Brain microvascular endothelial cell (primary cell): ENCODE results near the gene SOD1.
"Not testable (repeated sequence)": the region's sequence is repeated elsewhere in the genome, so short reads cannot be mapped to it uniquely, and the experiment has no call there.

Experiments used
- DNase-seq: peaks from one replicate; pipeline ENCODE4 v3.0.0-alpha.2; 2020
- H3K27ac ChIP-seq: fragments of 250-450 bp; sonication (Bioruptor Pico); 2 replicates; pipeline ENCODE4 v1.5.1; 2020; ENCODE audit warnings: mild to moderate bottlenecking, moderate library complexity
- H3K27me3 ChIP-seq: fragments of 250-450 bp; sonication (Bioruptor Pico); replicated peaks from 2 replicates; pipeline ENCODE4 v1.5.1; 2020; ENCODE audit warnings: mild to moderate bottlenecking
- H3K36me3 ChIP-seq: fragments of 250-450 bp; sonication (Bioruptor Pico); replicated peaks from 2 replicates; pipeline ENCODE4 v1.5.1; 2020; ENCODE audit warnings: mild to moderate bottlenecking
- H3K4me3 ChIP-seq: 2 replicates; pipeline ENCODE4 v1.5.1; 2011; ENCODE audit warnings: low read depth, mild to moderate bottlenecking, control low read depth, low read length, moderate library complexity
- CTCF ChIP-seq: IDR thresholded peaks from 2 replicates; pipeline ENCODE4 v1.5.1; 2011; ENCODE audit warnings: low read depth, mild to moderate bottlenecking, moderate library complexity, low read length, control low read depth, inconsistent platforms; ENCODE audit errors: missing control alignments
- in situ Hi-C: cut with HindIII; loops from 2 replicates; pipeline ENCODE4 v1.10.0; 2017; ENCODE audit warnings: low sequenced_read_pairs, low pct_ligation_motif_present

Gene SOD1

GRCh38 chr21:31658053-31658452 lies 1.4 kb upstream of the SOD1 start:
- DNase-seq = no peak
- H3K27ac ChIP-seq = no peak overlapping the region
- H3K36me3 ChIP-seq = peaks cover 7% of the 10 kb centered on the region
- no peaks in the 10 kb centered on the region for H3K27me3 ChIP-seq
- TF ChIP-seq CTCF = no peak
- no peak overlapping the region for H3K4me3 ChIP-seq
- in situ Hi-C loops = no loop called here

- H3K4me3 ChIP-seq = peak overlapping the region; percentile 94
- peaks cover 13% of the 10 kb centered on the region for H3K36me3 ChIP-seq
- no peak for TF ChIP-seq CTCF
- H3K27me3 ChIP-seq = no peaks in the 10 kb centered on the region
- no peak for DNase-seq
- H3K27ac ChIP-seq = no peak overlapping the region
- in situ Hi-C loops = no loop called here
Observed at GRCh38 chr21:31659286-31659535, 282 bp upstream of the SOD1 start.

GRCh38 chr21:31660259-31660565 lies 719 bp downstream of the SOD1 start:
- no peak for TF ChIP-seq CTCF
- H3K27ac ChIP-seq = peak overlapping the region; percentile 80
- peak overlapping the region; percentile 94 for H3K4me3 ChIP-seq
- no peak for DNase-seq
- no peaks in the 10 kb centered on the region for H3K27me3 ChIP-seq
- peaks cover 15% of the 10 kb centered on the region for H3K36me3 ChIP-seq
- in situ Hi-C loops = no loop called here

GRCh38 chr21:31660591-31660990 lies 1.1 kb downstream of the SOD1 start:
- peak overlapping the region; percentile 94 for H3K4me3 ChIP-seq
- H3K27me3 ChIP-seq = no peaks in the 10 kb centered on the region
- DNase-seq = no peak
- in situ Hi-C loops = no loop called here
- peaks cover 17% of the 10 kb centered on the region for H3K36me3 ChIP-seq
- H3K27ac ChIP-seq = no peak overlapping the region
- no peak for TF ChIP-seq CTCF

GRCh38 chr21:31663584-31664249 lies 4.2 kb downstream of the SOD1 start:
- TF ChIP-seq CTCF = no peak
- no peak overlapping the region for H3K27ac ChIP-seq
- peaks cover 42% of the 10 kb centered on the region for H3K36me3 ChIP-seq
- in situ Hi-C loops = no loop called here
- no peak overlapping the region for H3K4me3 ChIP-seq
- DNase-seq = no peak
- H3K27me3 ChIP-seq = no peaks in the 10 kb centered on the region

GRCh38 chr21:31665397-31665796 lies 5.9 kb downstream of the SOD1 start:
- peak; percentile 4 for DNase-seq
- Histone ChIP-seq H3K27ac (no peak overlapping the region), H3K27me3 (no peaks in the 10 kb centered on the region), H3K36me3 (peaks cover 51% of the 10 kb centered on the region), H3K4me3 (no peak overlapping the region)
- TF ChIP-seq CTCF = no peak
- in situ Hi-C loops = no loop called here

- H3K27me3 ChIP-seq, DNase-seq, H3K27ac ChIP-seq, H3K4me3 ChIP-seq, in situ Hi-C loops: not testable (repeated sequence)
- H3K36me3 ChIP-seq = peaks cover 51% of the 10 kb centered on the region
Observed at GRCh38 chr21:31665869-31666268, 6.4 kb downstream of the SOD1 start.
